Uterus (tissue), 4 donors: ENCODE results near the gene STK39. TPM values are rescaled to one million over a fixed set of nuclear protein-coding genes. Genes with fewer than 3 reads are reported as not detected.

ENCODE experiments used
- DNase-seq, 2 donors: peaks; one replicate each; pipeline ENCODE4 v3.0.0-alpha.2; 2019 to 2020
- H3K27ac ChIP-seq, 2 donors: fragments of 200-600 bp; sonication (generic); 1 replicate in 1 of 2; 2 replicates in 1 of 2; pipeline ENCODE4 v1.5.1; 2016 to 2018
- H3K27me3 ChIP-seq, 2 donors: fragments of 200-600 bp; sonication (generic); one replicate each; pipeline ENCODE4 v1.5.1; 2018 to 2019; ENCODE audit warnings: control low read depth in 1 of 2
- H3K36me3 ChIP-seq, 2 donors: fragments of 200-600 bp; sonication (generic); one replicate each; pipeline ENCODE4 v1.5.1; 2019; ENCODE audit warnings: control low read depth in 1 of 2
- H3K4me1 ChIP-seq, 2 donors: fragments of 200-600 bp; sonication (generic); one replicate each; pipeline ENCODE4 v1.5.1; 2018 to 2019; ENCODE audit warnings: control low read depth in 1 of 2
- H3K4me3 ChIP-seq, 2 donors: fragments of 200-600 bp; sonication (generic); 1 replicate in 1 of 2; 2 replicates in 1 of 2; pipeline ENCODE4 v1.5.1; 2018 to 2019; ENCODE audit warnings: mild to moderate bottlenecking in 1 of 2
- H3K9me3 ChIP-seq, 2 donors: fragments of 200-600 bp; sonication (generic); one replicate each; pipeline ENCODE4 v1.5.1; 2019; ENCODE audit warnings: control low read depth in 1 of 2
- POLR2A ChIP-seq, 2 donors: fragments of 450-650 bp; IDR thresholded peaks; one replicate each; pipeline ENCODE4 v1.6.1; 2016; ENCODE audit warnings: antibody characterized with exemption in 2 of 2, mild to moderate bottlenecking in 1 of 2, moderate library complexity in 1 of 2
- intact Hi-C: fragments of 100-400 bp; cut with DNase I; formaldehyde crosslinking; loops from one replicate; pipeline ENCODE4 v1.15.1; 2023; ENCODE audit warnings: low total_unique reads
- total RNA-seq, 4 donors: library from RNA; depleted of rRNA in 3 of 4; stranded (reverse); fragments of >200 nt in 3 of 4; gene quantifications; one replicate each; pipeline versions ENCODE4 v1.1.0 to v1.2.4, GENCODE V29; 2014 to 2023
- TF ChIP-seq, protein P1 (sequence below), 4 experiments: fragments of 200-600 bp in 2 of 4; fragments of 450-650 bp in 2 of 4; sonication (generic) in 2 of 4; IDR thresholded peaks; one replicate each; pipeline ENCODE4 v1.5.1; 2016 to 2019; ENCODE audit warnings: antibody characterized with exemption in 4 of 4, mild to moderate bottlenecking in 2 of 4, moderate library complexity in 1 of 4
- donor health status: DM: yes; HTN: yes; CAD: no.

The STK39 gene
- total RNA-seq, 4 donors from 2014 or later, result 5.0 to 23.6 (median 9.8) TPM

DNA sequence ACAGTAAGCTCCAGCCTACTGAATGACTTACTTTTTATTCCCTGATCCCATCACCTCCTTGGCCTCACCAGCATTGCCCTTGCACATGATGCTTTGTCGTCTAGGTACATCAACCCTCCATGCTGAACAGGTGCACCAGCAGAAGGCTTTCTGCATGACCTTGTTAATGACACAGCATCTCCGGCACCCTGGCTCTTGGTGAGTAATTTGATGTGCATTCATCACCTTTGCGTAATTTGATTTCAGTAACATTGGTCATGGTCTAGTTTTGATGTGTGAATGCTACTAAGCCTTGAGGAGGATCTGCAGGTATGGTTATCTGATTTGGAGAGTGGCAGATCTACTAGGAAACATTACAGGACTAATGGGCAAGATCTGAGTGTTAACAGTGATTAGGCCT lies 103.6 kb downstream of the STK39 start:
- no peak for DNase-seq
- no peak for TF ChIP-seq POLR2A (IDR thresholded peaks at IDR 0.05)
- TF ChIP-seq, protein P1, sequence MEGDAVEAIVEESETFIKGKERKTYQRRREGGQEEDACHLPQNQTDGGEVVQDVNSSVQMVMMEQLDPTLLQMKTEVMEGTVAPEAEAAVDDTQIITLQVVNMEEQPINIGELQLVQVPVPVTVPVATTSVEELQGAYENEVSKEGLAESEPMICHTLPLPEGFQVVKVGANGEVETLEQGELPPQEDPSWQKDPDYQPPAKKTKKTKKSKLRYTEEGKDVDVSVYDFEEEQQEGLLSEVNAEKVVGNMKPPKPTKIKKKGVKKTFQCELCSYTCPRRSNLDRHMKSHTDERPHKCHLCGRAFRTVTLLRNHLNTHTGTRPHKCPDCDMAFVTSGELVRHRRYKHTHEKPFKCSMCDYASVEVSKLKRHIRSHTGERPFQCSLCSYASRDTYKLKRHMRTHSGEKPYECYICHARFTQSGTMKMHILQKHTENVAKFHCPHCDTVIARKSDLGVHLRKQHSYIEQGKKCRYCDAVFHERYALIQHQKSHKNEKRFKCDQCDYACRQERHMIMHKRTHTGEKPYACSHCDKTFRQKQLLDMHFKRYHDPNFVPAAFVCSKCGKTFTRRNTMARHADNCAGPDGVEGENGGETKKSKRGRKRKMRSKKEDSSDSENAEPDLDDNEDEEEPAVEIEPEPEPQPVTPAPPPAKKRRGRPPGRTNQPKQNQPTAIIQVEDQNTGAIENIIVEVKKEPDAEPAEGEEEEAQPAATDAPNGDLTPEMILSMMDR (IDR thresholded peaks at IDR 0.05), result no peak
- H3K36me3 ChIP-seq, result no peaks in the 10 kb centered on the region

DNA sequence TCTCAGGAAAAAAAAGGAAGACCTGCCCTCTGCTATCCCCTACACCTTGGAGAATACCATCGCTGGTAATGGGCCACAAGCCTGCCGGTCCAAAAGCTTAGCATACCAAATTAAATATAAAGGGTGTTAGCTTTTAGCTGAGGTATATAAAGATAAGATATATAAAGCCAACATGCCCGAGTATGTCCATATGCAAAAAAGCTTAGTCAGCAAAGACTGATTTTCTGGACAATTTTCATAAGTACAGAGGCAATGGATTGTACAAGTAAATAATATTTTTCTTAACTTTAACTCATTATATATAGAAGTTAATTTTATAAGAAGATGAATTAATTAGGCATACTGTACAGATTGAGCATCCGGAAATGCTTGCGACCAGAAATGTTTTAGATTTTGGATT lies 106.5 kb downstream of the STK39 start:
- no peaks in the 10 kb centered on the region for H3K4me1 ChIP-seq
- no peak overlapping the region for H3K27ac ChIP-seq
- no peaks in the 10 kb centered on the region for H3K27me3 ChIP-seq
- intact Hi-C loops, result no loop called here
- no peaks in the 10 kb centered on the region for H3K36me3 ChIP-seq
- H3K4me3 ChIP-seq, result no peak overlapping the region
- no peaks in the 10 kb centered on the region for H3K9me3 ChIP-seq
- no peak for DNase-seq
- no peak for TF ChIP-seq POLR2A (IDR thresholded peaks at IDR 0.05)
- TF ChIP-seq, protein P1 (IDR thresholded peaks at IDR 0.05), result no peak

More for the DNA sequence above, 103.6 kb downstream of the STK39 start:
- Histone ChIP-seq H3K27me3 (no peaks in the 10 kb centered on the region), H3K4me3 (no peak overlapping the region), H3K9me3 (no peaks in the 10 kb centered on the region), H3K4me1 (no peaks in the 10 kb centered on the region), H3K27ac (no peak overlapping the region)
- intact Hi-C loops, result no loop called here

DNA sequence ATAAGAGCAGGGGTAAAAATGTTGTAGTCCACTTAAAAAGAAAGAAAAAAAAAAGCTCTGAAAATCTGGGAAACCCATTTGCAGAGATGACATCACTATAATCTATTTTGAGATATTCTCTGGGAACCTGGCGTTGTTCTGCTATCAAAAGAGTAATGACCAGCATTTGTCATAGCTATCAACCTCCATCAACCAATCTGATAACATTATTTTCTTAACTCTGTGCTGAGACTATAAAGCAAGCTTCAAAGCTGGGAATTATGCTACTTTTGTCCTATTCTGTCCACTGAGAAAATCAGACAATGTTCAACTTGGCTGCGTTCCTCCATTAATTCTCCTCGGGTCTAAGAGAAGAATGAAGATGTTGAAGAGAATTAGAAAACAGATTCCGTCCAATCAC lies 107.5 kb downstream of the STK39 start:
- TF ChIP-seq, protein P1 (IDR thresholded peaks at IDR 0.05), result no peak
- no peak for TF ChIP-seq POLR2A (IDR thresholded peaks at IDR 0.05)
- intact Hi-C loops, result no loop called here
- Histone ChIP-seq H3K27ac (no peak overlapping the region), H3K4me1 (no peaks in the 10 kb centered on the region), H3K27me3 (no peaks in the 10 kb centered on the region), H3K4me3 (no peak overlapping the region), H3K36me3 (no peaks in the 10 kb centered on the region), H3K9me3 (no peaks in the 10 kb centered on the region)
- DNase-seq, result no peak

DNA sequence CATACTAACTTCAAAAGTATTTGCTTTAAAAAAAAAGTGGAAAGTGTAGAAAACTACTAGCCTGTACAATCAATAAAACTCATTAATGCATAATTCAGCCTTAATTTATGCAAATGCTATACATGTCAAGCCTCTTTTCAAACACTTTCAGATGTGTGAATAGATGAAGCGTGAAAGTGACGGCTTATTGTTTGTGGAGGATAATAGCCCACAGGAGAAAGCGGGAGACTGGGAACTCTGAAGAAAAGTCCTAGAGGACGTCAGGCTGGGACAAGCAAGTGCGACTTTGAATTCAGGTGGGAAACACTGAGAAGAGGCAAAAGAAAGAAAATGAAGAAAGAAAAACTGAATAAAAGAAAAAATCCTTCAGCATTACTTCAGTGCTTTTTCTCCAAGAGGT lies 108.5 kb downstream of the STK39 start:
- Histone ChIP-seq H3K9me3 (no peaks in the 10 kb centered on the region), H3K36me3 (no peaks in the 10 kb centered on the region), H3K4me1 (no peaks in the 10 kb centered on the region), H3K4me3 (no peak overlapping the region), H3K27ac (no peak overlapping the region), H3K27me3 (no peaks in the 10 kb centered on the region)
- intact Hi-C loops, result no loop called here
- no peak for DNase-seq
- TF ChIP-seq, protein P1 (IDR thresholded peaks at IDR 0.05), result no peak
- no peak for TF ChIP-seq POLR2A (IDR thresholded peaks at IDR 0.05)

DNA sequence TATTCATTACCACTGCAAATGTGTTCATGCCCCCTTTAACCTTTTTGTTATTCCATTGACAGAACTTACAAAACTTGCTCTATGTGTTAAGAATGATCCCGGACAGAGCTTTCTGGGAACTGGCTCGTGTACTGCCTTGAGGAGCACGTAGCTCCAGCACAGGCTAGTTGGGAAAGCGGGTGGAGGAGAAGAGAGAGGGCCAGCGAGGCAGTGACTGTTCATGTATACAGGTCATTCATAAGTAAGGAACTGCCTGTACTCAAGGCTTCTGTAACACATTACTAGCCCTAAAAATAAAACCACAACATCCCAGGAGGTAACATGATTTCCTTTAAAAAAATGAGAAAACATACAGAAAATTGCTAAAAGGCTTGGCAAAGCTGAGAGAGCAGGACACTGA lies 109.0 kb downstream of the STK39 start:
- intact Hi-C loops, result no loop called here
- Histone ChIP-seq H3K27ac (no peak overlapping the region), H3K4me3 (no peak overlapping the region), H3K9me3 (no peaks in the 10 kb centered on the region), H3K27me3 (no peaks in the 10 kb centered on the region), H3K4me1 (no peaks in the 10 kb centered on the region), H3K36me3 (no peaks in the 10 kb centered on the region)
- DNase-seq, result no peak
- TF ChIP-seq, protein P1 (IDR thresholded peaks at IDR 0.05), result no peak
- TF ChIP-seq POLR2A (IDR thresholded peaks at IDR 0.05), result no peak
